K562 (cell line): ENCODE measurements around the gene IQCK. TPM values are rescaled to one million over a fixed set of nuclear protein-coding genes. Genes with fewer than 3 reads are reported as not detected.

Experiments used
- ERF ChIP-seq: fragments of 450-650 bp; formaldehyde crosslinking; IDR thresholded peaks from 2 replicates; pipeline ENCODE4 v1.4.0; 2020; ENCODE audit warnings: mild to moderate bottlenecking, mixed read lengths
- MBD2 ChIP-seq: sonication (generic); IDR thresholded peaks from 2 replicates; pipeline ENCODE4 v1.6.1; 2016; ENCODE audit warnings: low read depth, borderline replicate concordance
- NFE2 ChIP-seq: IDR thresholded peaks from 2 replicates; pipeline ENCODE4 v1.6.1; 2014; ENCODE audit warnings: antibody characterized with exemption, low read depth
- PHF21A ChIP-seq: fragments of 450-650 bp; IDR thresholded peaks from 2 replicates; pipeline ENCODE4 v1.6.1; 2017; ENCODE audit warnings: low read depth, borderline replicate concordance
- POLR2AphosphoS5 ChIP-seq: IDR thresholded peaks from 2 replicates; pipeline ENCODE4 v1.6.1; 2011; ENCODE audit warnings: mild to moderate bottlenecking, low read depth, low read length, moderate library complexity; ENCODE audit not compliant: control insufficient read depth, insufficient read depth
- SFPQ ChIP-seq: fragments of 200-400 bp; formaldehyde crosslinking; IDR thresholded peaks from 2 replicates; pipeline ENCODE4 v1.6.1; 2017; ENCODE audit warnings: mild to moderate bottlenecking, low read depth, low read length, moderate library complexity
- TSHZ1 ChIP-seq: fragments of 250-450 bp; sonication (Bioruptor Pico); IDR thresholded peaks from 2 replicates; pipeline ENCODE4 v1.4.0; 2020; ENCODE audit warnings: mild to moderate bottlenecking, moderate library complexity
- ZC3H8 ChIP-seq: fragments of 450-650 bp; IDR thresholded peaks from 2 replicates; pipeline ENCODE4 v1.6.1; 2017
- ZNF586 ChIP-seq: fragments of 450-650 bp; formaldehyde crosslinking; conservative IDR thresholded peaks from 2 replicates; pipeline ENCODE4 v1.4.0; 2020; ENCODE audit warnings: mild to moderate bottlenecking, moderate library complexity
- polyA plus RNA-seq, 8 experiments: library from polyadenylated mRNA; depleted of rRNA in 4 of 8; stranded (reverse) in 5 of 8; unstranded in 3 of 8; fragments of >200 nt; fragmentation: Nextera tagmentation in 2 of 8; fragmentation: Illumina TruSeq in 1 of 8; extraction: Ambion mirVana in 2 of 8; extraction: Trizol in 1 of 8; gene quantifications; 2 replicates each; pipeline versions ENCODE4 v1.2.1 to v1.2.3, GENCODE V29; 2011 to 2014; ENCODE audit warnings: inconsistent platforms in 1 of 8, missing spikeins in 1 of 8
- total RNA-seq, 7 experiments: library from RNA; depleted of rRNA in 6 of 7; stranded (reverse); fragments of >200 nt in 6 of 7; fragmentation: Illumina TruSeq in 2 of 7; extraction: Trizol in 2 of 7; gene quantifications; 2 replicates each; pipeline versions ENCODE4 v1.2.1 to v1.2.3, GENCODE V29; 2011 to 2021; ENCODE audit warnings: low replicate concordance in 1 of 7
- TF ChIP-seq, protein P1 (sequence below): fragments of 200-800 bp; sonication (Bioruptor generic); IDR thresholded peaks from 2 replicates; pipeline ENCODE4 v1.6.1; 2016; ENCODE audit warnings: missing genetic modification characterization, missing compliant biosample characterization

Gene IQCK
- total and polyA plus RNA-seq, 9 of the 15 experiments (the other 6 are each of a cell fraction or from before 2014, with no cell fraction given) = 5.2 to 12.2 (median 7.3) TPM

DNA sequence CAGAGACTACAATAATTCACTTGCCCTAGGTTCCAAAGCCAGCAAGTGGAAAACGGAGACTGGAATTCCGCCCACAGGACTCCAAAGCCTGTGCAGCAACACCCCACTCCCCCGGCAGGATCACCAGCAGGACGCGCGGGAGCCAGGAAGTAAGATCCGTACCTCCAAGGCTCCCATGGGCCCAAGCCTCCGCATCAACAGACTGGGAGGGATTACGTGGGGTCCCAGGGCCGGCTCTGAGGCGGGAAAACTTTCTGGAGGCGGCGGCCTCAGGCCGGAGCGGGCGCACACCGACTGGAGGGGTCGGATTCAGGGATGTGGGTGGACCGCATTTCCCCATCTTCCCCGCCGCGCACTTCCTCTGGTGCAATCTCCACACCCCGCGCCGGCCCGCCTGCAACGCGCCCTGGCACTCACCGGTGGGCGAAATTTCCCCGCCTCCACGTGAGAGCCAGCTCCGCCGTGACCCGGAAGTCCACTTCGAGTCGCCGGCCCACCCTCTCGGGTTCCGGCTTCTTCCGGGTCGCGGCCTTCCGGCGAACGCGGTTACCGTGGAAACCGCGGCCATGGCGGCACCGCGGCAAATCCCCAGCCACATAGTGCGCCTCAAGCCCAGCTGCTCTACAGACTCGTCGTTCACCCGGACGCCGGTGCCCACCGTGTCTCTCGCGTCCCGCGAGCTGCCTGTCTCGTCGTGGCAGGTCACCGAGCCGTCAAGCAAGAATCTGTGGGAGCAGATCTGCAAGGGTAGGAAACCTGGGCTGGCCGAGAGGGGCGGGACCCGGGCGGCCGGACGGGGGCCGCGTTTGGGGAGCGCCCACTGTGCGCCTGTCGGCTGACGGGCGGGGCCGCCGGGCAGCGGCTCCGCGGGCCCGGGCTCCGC lies at the start of gene IQCK, which contains the start of gene KNOP1 (continued):
- TF ChIP-seq, protein P1, sequence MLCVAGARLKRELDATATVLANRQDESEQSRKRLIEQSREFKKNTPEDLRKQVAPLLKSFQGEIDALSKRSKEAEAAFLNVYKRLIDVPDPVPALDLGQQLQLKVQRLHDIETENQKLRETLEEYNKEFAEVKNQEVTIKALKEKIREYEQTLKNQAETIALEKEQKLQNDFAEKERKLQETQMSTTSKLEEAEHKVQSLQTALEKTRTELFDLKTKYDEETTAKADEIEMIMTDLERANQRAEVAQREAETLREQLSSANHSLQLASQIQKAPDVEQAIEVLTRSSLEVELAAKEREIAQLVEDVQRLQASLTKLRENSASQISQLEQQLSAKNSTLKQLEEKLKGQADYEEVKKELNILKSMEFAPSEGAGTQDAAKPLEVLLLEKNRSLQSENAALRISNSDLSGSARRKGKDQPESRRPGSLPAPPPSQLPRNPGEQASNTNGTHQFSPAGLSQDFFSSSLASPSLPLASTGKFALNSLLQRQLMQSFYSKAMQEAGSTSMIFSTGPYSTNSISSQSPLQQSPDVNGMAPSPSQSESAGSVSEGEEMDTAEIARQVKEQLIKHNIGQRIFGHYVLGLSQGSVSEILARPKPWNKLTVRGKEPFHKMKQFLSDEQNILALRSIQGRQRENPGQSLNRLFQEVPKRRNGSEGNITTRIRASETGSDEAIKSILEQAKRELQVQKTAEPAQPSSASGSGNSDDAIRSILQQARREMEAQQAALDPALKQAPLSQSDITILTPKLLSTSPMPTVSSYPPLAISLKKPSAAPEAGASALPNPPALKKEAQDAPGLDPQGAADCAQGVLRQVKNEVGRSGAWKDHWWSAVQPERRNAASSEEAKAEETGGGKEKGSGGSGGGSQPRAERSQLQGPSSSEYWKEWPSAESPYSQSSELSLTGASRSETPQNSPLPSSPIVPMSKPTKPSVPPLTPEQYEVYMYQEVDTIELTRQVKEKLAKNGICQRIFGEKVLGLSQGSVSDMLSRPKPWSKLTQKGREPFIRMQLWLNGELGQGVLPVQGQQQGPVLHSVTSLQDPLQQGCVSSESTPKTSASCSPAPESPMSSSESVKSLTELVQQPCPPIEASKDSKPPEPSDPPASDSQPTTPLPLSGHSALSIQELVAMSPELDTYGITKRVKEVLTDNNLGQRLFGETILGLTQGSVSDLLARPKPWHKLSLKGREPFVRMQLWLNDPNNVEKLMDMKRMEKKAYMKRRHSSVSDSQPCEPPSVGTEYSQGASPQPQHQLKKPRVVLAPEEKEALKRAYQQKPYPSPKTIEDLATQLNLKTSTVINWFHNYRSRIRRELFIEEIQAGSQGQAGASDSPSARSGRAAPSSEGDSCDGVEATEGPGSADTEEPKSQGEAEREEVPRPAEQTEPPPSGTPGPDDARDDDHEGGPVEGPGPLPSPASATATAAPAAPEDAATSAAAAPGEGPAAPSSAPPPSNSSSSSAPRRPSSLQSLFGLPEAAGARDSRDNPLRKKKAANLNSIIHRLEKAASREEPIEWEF (CRISPR knock-in tag) = no peak
- no peak for TF ChIP-seq NFE2
- no peak for TF ChIP-seq TSHZ1 (CRISPR knock-in tag)
- TF ChIP-seq POLR2AphosphoS5 = 0 out of 2 replicates have a peak, but pooled peaks have one; percentile 50
- 0 out of 2 replicates have a peak, but pooled peaks have one; percentile 32 for TF ChIP-seq ERF (CRISPR knock-in tag)
- TF ChIP-seq ZNF586 (CRISPR knock-in tag) = no peak
- no peak for TF ChIP-seq ZC3H8
- no peak for TF ChIP-seq SFPQ
- no peak for TF ChIP-seq MBD2
- no peak for TF ChIP-seq PHF21A
